Measurements from ENCODE around the gene LDLRAD4.

GRCh38 chr18:13493725-13494124, 275.2 kb downstream of the LDLRAD4 start:
- TF ChIP-seq POLR2A (IDR thresholded peaks at IDR 0.05; ENCODE audit: low read depth, low read length) (no peak), POLR2AphosphoS5 (IDR thresholded peaks at IDR 0.05; ENCODE audit: low read depth, low read length) (no peak), TAF1 (IDR thresholded peaks at IDR 0.05; ENCODE audit: low read depth, low read length) (no peak)

Data from GM12891 (cell line).